GM23248 (cell line): Measurements from ENCODE around the gene CREB3L1. TPM values are rescaled to one million over a fixed set of nuclear protein-coding genes. Genes with fewer than 3 reads are reported as not detected.

ENCODE experiments used
- DNase-seq: peaks from one replicate; pipeline ENCODE4 v3.0.0-alpha.2; 2015
- H2AFZ ChIP-seq: fragments of 200-600 bp; sonication (generic); 2 replicates; pipeline ENCODE4 v1.6.1; 2016; ENCODE audit warnings: antibody characterized with exemption
- H3F3A ChIP-seq: fragments of 200-600 bp; sonication (generic); 2 replicates; pipeline ENCODE4 v1.6.1; 2016; ENCODE audit warnings: mild to moderate bottlenecking, antibody characterized with exemption, mixed run types; ENCODE audit not compliant: insufficient read depth
- H3K27ac ChIP-seq: fragments of 200-600 bp; sonication (generic); 2 replicates; pipeline ENCODE4 v1.5.1; 2016; ENCODE audit warnings: mild to moderate bottlenecking
- H3K27me3 ChIP-seq: fragments of 200-600 bp; sonication (generic); replicated peaks from 2 replicates; pipeline ENCODE4 v1.6.1; 2016; ENCODE audit warnings: mild to moderate bottlenecking; ENCODE audit not compliant: insufficient read depth
- H3K36me3 ChIP-seq: fragments of 200-600 bp; sonication (generic); 2 replicates; pipeline ENCODE4 v1.6.1; 2016; ENCODE audit warnings: low read depth, mild to moderate bottlenecking
- H3K4me1 ChIP-seq: fragments of 200-600 bp; sonication (generic); 2 replicates; pipeline ENCODE4 v1.6.1; 2016; ENCODE audit warnings: mild to moderate bottlenecking; ENCODE audit not compliant: insufficient read depth
- H3K4me2 ChIP-seq: fragments of 200-600 bp; sonication (generic); one replicate; pipeline ENCODE4 v1.6.1; 2016; ENCODE audit warnings: mild to moderate bottlenecking; ENCODE audit not compliant: unreplicated experiment
- H3K4me3 ChIP-seq: fragments of 200-600 bp; sonication (generic); 2 replicates; pipeline ENCODE4 v1.5.1; 2016; ENCODE audit warnings: mild to moderate bottlenecking
- H3K79me2 ChIP-seq: fragments of 200-600 bp; sonication (generic); 2 replicates; pipeline ENCODE4 v1.6.1; 2016; ENCODE audit warnings: mild to moderate bottlenecking; ENCODE audit not compliant: insufficient read depth
- H3K9ac ChIP-seq: fragments of 200-600 bp; sonication (generic); 2 replicates; pipeline ENCODE4 v1.6.1; 2016; ENCODE audit warnings: mild to moderate bottlenecking
- H3K9me2 ChIP-seq: fragments of 200-600 bp; sonication (generic); 2 replicates; pipeline ENCODE4 v1.6.1; 2016; ENCODE audit warnings: mixed run types, mild to moderate bottlenecking, moderate library complexity; ENCODE audit not compliant: insufficient read depth
- H3K9me3 ChIP-seq: fragments of 200-600 bp; sonication (generic); one replicate; pipeline ENCODE4 v1.6.1; 2017; ENCODE audit warnings: low read depth
- H4K20me1 ChIP-seq: fragments of 200-600 bp; sonication (generic); 2 replicates; pipeline ENCODE4 v1.6.0; 2016; ENCODE audit not compliant: insufficient read depth
- EZH2 ChIP-seq: fragments of 200-600 bp; sonication (generic); IDR thresholded peaks from 2 replicates; pipeline ENCODE4 v1.6.1; 2018; ENCODE audit warnings: antibody characterized with exemption, mild to moderate bottlenecking; ENCODE audit not compliant: insufficient read depth, poor library complexity, severe bottlenecking
- EZH2phosphoT487 ChIP-seq: fragments of 200-600 bp; sonication (generic); IDR thresholded peaks from 2 replicates; pipeline ENCODE4 v1.6.1; 2018; ENCODE audit warnings: antibody characterized with exemption, moderate library complexity, mild to moderate bottlenecking, low read depth; ENCODE audit not compliant: insufficient read depth
- WGBS, 2 experiments: methylation state at CpG; one replicate each; pipeline ENCODE4 v1.1.6; 2015 to 2017; ENCODE audit warnings: low lambda C conversion rate in 2 of 2, low coverage in 1 of 2; ENCODE audit errors: missing lambda C conversion rate in 2 of 2; 5-methylcytosine and 5-hydroxymethylcytosine counted together
- in situ Hi-C: fragments of 300-500 bp; cut with MboI; formaldehyde crosslinking; loops from 2 replicates; pipeline ENCODE4 v1.15.0; 2020
- polyA plus RNA-seq: library from polyadenylated mRNA; unstranded; fragments of >200 nt; fragmentation: Nextera tagmentation; extraction: Ambion mirVana; gene quantifications from 2 replicates; pipeline ENCODE4 v1.2.1, GENCODE V29; 2016
- total RNA-seq: library from RNA; depleted of rRNA; stranded (reverse); fragments of >200 nt; shearing (Covaris generic); gene quantifications from 2 replicates; pipeline ENCODE4 v1.2.3, GENCODE V29; 2014

The CREB3L1 gene
- total and polyA plus RNA-seq, 2 experiments from 2014 or later: 37.7 to 146 TPM

- Histone ChIP-seq H4K20me1 (no peaks in the 10 kb centered on the region), H3K4me1 (peaks cover 46% of the 10 kb centered on the region), H3K79me2 (no peaks in the 10 kb centered on the region), H3K27ac (peak overlapping the region; percentile 99), H3K4me3 (no peak overlapping the region), H3K4me2 (no peak overlapping the region), H3K9me2 (no peaks in the 10 kb centered on the region), H3K36me3 (no peaks in the 10 kb centered on the region), H3F3A (peaks cover 42% of the 10 kb centered on the region), H3K27me3 (no peaks in the 10 kb centered on the region), H2AFZ (peak overlapping the region; percentile 37; the same call in 1 of the 2 replicates), H3K9me3 (no peaks in the 10 kb centered on the region), H3K9ac (peak overlapping the region; percentile 83)
- no peak for DNase-seq
- in situ Hi-C loops: no loop called here
- WGBS, 2 experiments: 95 to 100% methylated on average over 2 of the region's 2 CpGs
- TF ChIP-seq EZH2phosphoT487: no peak
- no peak for TF ChIP-seq EZH2
Observed at GRCh38 chr11:46250745-46251052, 26.8 kb upstream of the CREB3L1 start.

- TF ChIP-seq EZH2: no peak
- Histone ChIP-seq H3K4me2 (no peak overlapping the region), H3K9me3 (no peaks in the 10 kb centered on the region), H2AFZ (no peak overlapping the region), H3F3A (peaks cover 37% of the 10 kb centered on the region), H3K4me3 (no peak overlapping the region), H3K27ac (no peak overlapping the region), H3K9ac (no peak overlapping the region), H3K79me2 (no peaks in the 10 kb centered on the region), H3K27me3 (no peaks in the 10 kb centered on the region), H3K36me3 (no peaks in the 10 kb centered on the region), H4K20me1 (no peaks in the 10 kb centered on the region), H3K9me2 (no peaks in the 10 kb centered on the region), H3K4me1 (peaks cover 37% of the 10 kb centered on the region)
- 95 to 96% methylated on average over 6 of the region's 6 CpGs for WGBS, 2 experiments
- in situ Hi-C loops: no loop called here
- no peak for DNase-seq
Observed at GRCh38 chr11:46251954-46252353, 25.5 kb upstream of the CREB3L1 start.

DNA sequence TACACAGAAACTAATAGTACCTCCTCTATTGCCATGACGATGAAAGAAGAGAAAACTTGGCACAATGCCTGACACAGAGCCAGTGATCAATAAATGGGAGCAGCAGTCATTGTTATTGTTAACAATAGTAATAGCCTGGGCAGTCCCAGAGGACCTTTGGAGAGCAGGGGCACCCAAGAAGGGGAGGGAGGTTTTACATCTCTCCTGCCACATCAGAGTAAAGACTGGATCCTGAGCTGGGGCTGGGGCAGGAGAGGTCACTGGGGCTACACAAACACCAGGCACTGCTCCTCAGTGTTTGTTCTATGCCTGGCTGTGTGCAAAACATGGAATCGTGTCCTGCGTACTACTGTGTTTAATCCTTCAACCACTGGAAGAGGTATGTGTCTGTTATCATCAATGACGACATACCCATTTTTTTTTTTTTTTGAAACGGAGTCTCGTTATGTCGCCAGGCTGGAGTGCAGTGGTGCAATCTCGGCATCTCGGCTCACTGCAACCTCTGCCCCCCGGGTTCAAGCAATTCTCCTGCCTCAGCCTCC lies 25.0 kb upstream of the CREB3L1 start:
- Histone ChIP-seq H3K79me2 (no peaks in the 10 kb centered on the region), H3K4me3 (no peak overlapping the region), H2AFZ (no peak overlapping the region), H3K36me3 (no peaks in the 10 kb centered on the region), H3K4me2 (no peak overlapping the region), H3K9me2 (no peaks in the 10 kb centered on the region), H3K9me3 (no peaks in the 10 kb centered on the region), H4K20me1 (no peaks in the 10 kb centered on the region), H3K27me3 (no peaks in the 10 kb centered on the region), H3K4me1 (peaks cover 32% of the 10 kb centered on the region), H3K27ac (no peak overlapping the region), H3K9ac (no peak overlapping the region), H3F3A (peaks cover 33% of the 10 kb centered on the region)
- in situ Hi-C loops: no loop called here
- WGBS, 2 experiments: 88 to 92% methylated on average over 9 to 10 of the region's 10 CpGs
- no peak for DNase-seq
- TF ChIP-seq EZH2 (no peak), EZH2phosphoT487 (no peak)

GRCh38 chr11:46253258-46254132 lies 24.0 kb upstream of the CREB3L1 start:
- Histone ChIP-seq H3K36me3 (no peaks in the 10 kb centered on the region), H2AFZ (no peak overlapping the region), H3K27ac (no peak overlapping the region), H3K9me3 (no peaks in the 10 kb centered on the region), H3K4me2 (no peak overlapping the region), H3K4me3 (no peak overlapping the region), H3K9ac (no peak overlapping the region), H3K9me2 (no peaks in the 10 kb centered on the region), H3K27me3 (no peaks in the 10 kb centered on the region), H3F3A (peaks cover 23% of the 10 kb centered on the region), H3K4me1 (peaks cover 22% of the 10 kb centered on the region), H4K20me1 (no peaks in the 10 kb centered on the region), H3K79me2 (no peaks in the 10 kb centered on the region)
- TF ChIP-seq EZH2 (no peak), EZH2phosphoT487 (no peak)
- in situ Hi-C loops: no loop called here
- peak; percentile 58 for DNase-seq
- WGBS, 2 experiments: 85 to 87% methylated on average over 13 of the region's 13 CpGs
